Caki2 (cell line): ENCODE data around the gene RBM34. TPM values are rescaled to one million over a fixed set of nuclear protein-coding genes. Genes with fewer than 3 reads are reported as not detected.

Experiments
- total RNA-seq: library from RNA; depleted of rRNA; stranded (reverse); fragments of >200 nt; shearing (Covaris generic); gene quantifications from 2 replicates; pipeline ENCODE4 v1.2.3, GENCODE V29; 2014; ENCODE audit warnings: low replicate concordance; rRNA removed

RBM34 gene
- total RNA-seq, 1 experiment from 2014 or later: 93.9 TPM

Other genes with a start within 250 kb of the RBM34 start
- gene TOMM20, start 32.4 kb downstream of the RBM34 start, total RNA-seq: 104 and 111 TPM in 2 replicates
- 10.8 and 18.3 TPM in 2 replicates for gene ARID4B, start 166.9 kb upstream of the RBM34 start, total RNA-seq
- gene GGPS1, start 167.3 kb upstream of the RBM34 start, total RNA-seq: 14.8 and 27.7 TPM in 2 replicates
- 56.3 and 59.7 TPM in 2 replicates for gene TBCE, start 206.2 kb upstream of the RBM34 start, total RNA-seq